ENCODE results near the gene APOL6. TPM values are rescaled to one million over a fixed set of nuclear protein-coding genes. Genes with fewer than 3 reads are reported as not detected.

APOL6 gene
- total RNA-seq, 2 experiments from 2014 or later, result 62.3 to 63.2 TPM

DNA sequence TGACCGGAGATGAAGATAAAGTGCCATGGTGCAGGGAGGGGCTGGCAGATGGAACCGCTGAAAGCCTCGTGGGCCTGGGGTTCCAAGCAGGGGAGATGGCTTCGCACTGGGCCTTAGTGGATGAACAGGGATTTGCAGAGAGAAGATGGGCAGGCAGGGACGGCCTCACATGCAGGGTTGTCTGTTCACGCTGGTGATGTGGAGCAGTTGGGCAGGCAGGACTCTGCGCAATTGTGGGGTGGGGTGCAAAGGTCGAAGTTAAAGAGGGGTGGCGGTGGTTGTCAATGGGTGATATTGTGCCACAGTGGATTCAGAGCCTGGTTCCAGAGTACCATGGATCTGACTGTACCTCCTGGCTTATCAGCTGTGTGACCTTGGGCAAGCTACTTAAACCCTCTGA lies 39.0 kb upstream of the APOL6 start:
- ChIA-PET POLR2A (no interaction called here), CTCF (interaction anchor here (0.9 kb wide), 1 partner anchor 258 kb away, joined by 3 read pairs; no protein-coding TSS in a partner anchor)
- Mint-ChIP-seq H3K9me3 (ENCODE audit: insufficient read depth) (no peaks in the 10 kb centered on the region), H3K4me1 (ENCODE audit: low read depth) (peaks cover 33% of the 10 kb centered on the region), H3K27ac (no peak overlapping the region), H3K36me3 (ENCODE audit: low read depth) (no peaks in the 10 kb centered on the region), H3K27me3 (ENCODE audit: low read depth) (peaks cover 20% of the 10 kb centered on the region), H3K4me3 (no peak overlapping the region)
- DNase-seq, result no peak
- no peak for ATAC-seq

DNA sequence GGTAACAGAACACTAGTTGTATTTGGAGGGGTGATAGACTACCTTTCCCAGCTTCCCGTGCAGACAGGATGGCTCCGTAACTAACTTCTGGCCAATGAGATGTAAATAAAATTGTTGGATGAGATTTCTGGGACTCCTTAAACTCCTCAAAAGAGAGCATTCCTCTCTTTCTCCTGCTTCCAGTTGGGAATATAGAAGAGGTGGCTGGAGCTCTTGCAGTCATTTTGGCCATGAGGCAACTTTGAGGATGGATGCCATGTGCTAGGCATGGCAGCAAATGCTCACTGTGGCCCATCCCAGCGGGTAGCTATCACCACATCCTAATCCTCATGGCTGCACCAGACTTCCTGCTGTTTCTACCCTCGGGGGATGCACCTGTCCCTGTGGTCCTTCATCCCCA lies 38.5 kb upstream of the APOL6 start:
- CTCF ChIA-PET, result interaction anchor here (0.9 kb wide), 1 partner anchor 259 kb away, joined by 3 read pairs; no protein-coding TSS in a partner anchor

GRCh38 chr22:35610741-35611140 lies 37.5 kb upstream of the APOL6 start:
- H3K27ac Mint-ChIP-seq, result no peak overlapping the region
- CTCF ChIA-PET, result no interaction called here

More for the DNA sequence above, 38.5 kb upstream of the APOL6 start:
- no peak for DNase-seq
- H3K4me3 Mint-ChIP-seq, result no peak overlapping the region
- H3K9me3 Mint-ChIP-seq (ENCODE audit: insufficient read depth), result no peaks in the 10 kb centered on the region
- POLR2A ChIA-PET, result no interaction called here
- peaks cover 31% of the 10 kb centered on the region for H3K4me1 Mint-ChIP-seq (ENCODE audit: low read depth)
- H3K27ac Mint-ChIP-seq, result no peak overlapping the region
- no peaks in the 10 kb centered on the region for H3K36me3 Mint-ChIP-seq (ENCODE audit: low read depth)
- ATAC-seq, result no peak
- peaks cover 20% of the 10 kb centered on the region for H3K27me3 Mint-ChIP-seq (ENCODE audit: low read depth)

DNA sequence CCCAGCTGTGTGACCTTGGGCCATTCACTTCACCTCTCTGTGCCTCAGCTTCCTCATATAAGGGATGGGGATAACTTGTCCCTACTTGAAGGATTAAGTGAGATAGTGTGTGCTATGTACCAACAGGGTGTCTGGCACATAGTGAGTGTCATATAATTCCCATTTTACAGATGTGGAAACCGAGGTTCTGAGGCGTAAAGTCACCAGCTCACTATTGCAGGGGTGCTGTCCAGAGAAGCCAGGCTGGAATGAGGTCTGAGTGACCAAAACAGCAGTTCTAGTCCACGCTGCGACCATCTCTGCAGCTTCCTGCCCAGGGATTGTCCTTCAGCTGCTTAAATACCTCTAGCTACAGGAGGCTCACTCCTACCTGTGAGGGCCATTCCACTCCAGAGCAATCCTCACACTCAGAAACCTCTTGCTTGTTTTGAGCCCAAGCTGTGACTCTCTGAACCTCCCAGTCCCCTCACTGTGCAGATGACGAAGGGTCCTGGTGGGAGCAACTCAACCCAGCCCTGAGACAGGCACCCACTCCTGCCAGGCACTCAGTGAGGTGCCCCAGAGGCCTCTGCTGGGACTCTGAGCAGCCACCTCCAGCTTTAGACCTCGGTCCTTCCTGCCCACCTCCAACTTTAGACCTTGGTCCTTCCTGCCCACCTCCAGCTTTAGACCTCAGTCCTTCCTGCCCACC lies 36.9 kb upstream of the APOL6 start:
- Mint-ChIP-seq H3K9me3 (ENCODE audit: insufficient read depth) (no peaks in the 10 kb centered on the region), H3K4me3 (no peak overlapping the region), H3K4me1 (ENCODE audit: low read depth) (peaks cover 24% of the 10 kb centered on the region), H3K36me3 (ENCODE audit: low read depth) (no peaks in the 10 kb centered on the region), H3K27me3 (ENCODE audit: low read depth) (peaks cover 15% of the 10 kb centered on the region), H3K27ac (peak overlapping the region; percentile 69)
- CTCF ChIA-PET, result interaction anchor here (0.7 to 1.8 kb wide), 4 partner anchors 10 to 261 kb away, joined by 3 to 4 read pairs (median 4); no protein-coding TSS in a partner anchor
- POLR2A ChIA-PET, result no interaction called here
- ATAC-seq (peak; percentile 29), DNase-seq (no peak)

More at GRCh38 chr22:35610741-35611140, 37.5 kb upstream of the APOL6 start:
- no peak for DNase-seq
- Mint-ChIP-seq H3K36me3 (ENCODE audit: low read depth) (no peaks in the 10 kb centered on the region), H3K27me3 (ENCODE audit: low read depth) (peaks cover 18% of the 10 kb centered on the region), H3K9me3 (ENCODE audit: insufficient read depth) (no peaks in the 10 kb centered on the region), H3K4me3 (no peak overlapping the region), H3K4me1 (ENCODE audit: low read depth) (peaks cover 24% of the 10 kb centered on the region)
- POLR2A ChIA-PET, result no interaction called here
- no peak for ATAC-seq

GRCh38 chr22:35611891-35612576 lies 36.2 kb upstream of the APOL6 start:
- CTCF ChIA-PET, result interaction anchor here (0.7 to 1.8 kb wide), 4 partner anchors 9 to 261 kb away, joined by 3 to 4 read pairs (median 4); no protein-coding TSS in a partner anchor
- H3K36me3 Mint-ChIP-seq (ENCODE audit: low read depth), result no peaks in the 10 kb centered on the region
- no peak overlapping the region for H3K4me3 Mint-ChIP-seq
- DNase-seq (no peak), ATAC-seq (peak; percentile 15)
- POLR2A ChIA-PET, result no interaction called here
- H3K9me3 Mint-ChIP-seq (ENCODE audit: insufficient read depth), result no peaks in the 10 kb centered on the region
- peaks cover 24% of the 10 kb centered on the region for H3K4me1 Mint-ChIP-seq (ENCODE audit: low read depth)
- peaks cover 17% of the 10 kb centered on the region for H3K27me3 Mint-ChIP-seq (ENCODE audit: low read depth)
- H3K27ac Mint-ChIP-seq, result peak overlapping the region; percentile 69

DNA sequence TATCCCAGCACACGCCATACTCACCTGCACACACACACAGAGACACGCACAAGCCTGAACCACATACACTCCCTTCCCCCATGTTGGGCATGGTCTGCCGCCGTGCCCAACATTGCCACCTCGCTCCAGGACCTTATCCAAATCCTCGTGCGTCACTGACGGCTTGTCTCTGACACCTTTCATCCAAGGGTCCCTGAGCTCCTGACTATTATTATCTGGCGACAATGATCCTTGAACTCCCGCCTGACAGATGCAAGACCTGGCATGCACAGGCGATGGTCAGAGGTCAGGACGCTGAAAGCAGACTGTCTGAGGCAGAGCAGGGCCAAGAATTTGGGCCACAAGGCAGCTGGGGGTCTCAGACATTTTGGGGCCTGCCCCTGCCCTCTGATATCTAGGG lies 35.3 kb upstream of the APOL6 start:
- POLR2A ChIA-PET, result interaction anchor here (1.0 kb wide), 1 partner anchor 35 kb away, joined by 5 read pairs; the partner anchor contains the start of gene APOL6
- CTCF ChIA-PET, result interaction anchor here (1.8 kb wide), 1 partner anchor 262 kb away, joined by 4 read pairs; no protein-coding TSS in a partner anchor

GRCh38 chr22:35614404-35614803 lies 33.8 kb upstream of the APOL6 start:
- Mint-ChIP-seq H3K27ac (no peak overlapping the region), H3K27me3 (ENCODE audit: low read depth) (peaks cover 10% of the 10 kb centered on the region), H3K36me3 (ENCODE audit: low read depth) (no peaks in the 10 kb centered on the region), H3K9me3 (ENCODE audit: insufficient read depth) (no peaks in the 10 kb centered on the region), H3K4me3 (no peak overlapping the region), H3K4me1 (ENCODE audit: low read depth) (peaks cover 24% of the 10 kb centered on the region)
- POLR2A ChIA-PET, result no interaction called here
- no peak for ATAC-seq
- DNase-seq, result no peak
- CTCF ChIA-PET, result no interaction called here

More for the DNA sequence above, 35.3 kb upstream of the APOL6 start:
- peaks cover 24% of the 10 kb centered on the region for H3K4me1 Mint-ChIP-seq (ENCODE audit: low read depth)
- H3K4me3 Mint-ChIP-seq, result no peak overlapping the region
- ATAC-seq (no peak), DNase-seq (no peak)
- peaks cover 14% of the 10 kb centered on the region for H3K27me3 Mint-ChIP-seq (ENCODE audit: low read depth)
- no peaks in the 10 kb centered on the region for H3K9me3 Mint-ChIP-seq (ENCODE audit: insufficient read depth)
- no peak overlapping the region for H3K27ac Mint-ChIP-seq
- H3K36me3 Mint-ChIP-seq (ENCODE audit: low read depth), result no peaks in the 10 kb centered on the region

- Mint-ChIP-seq H3K27me3 (ENCODE audit: low read depth) (peaks cover 4% of the 10 kb centered on the region), H3K36me3 (ENCODE audit: low read depth) (no peaks in the 10 kb centered on the region), H3K9me3 (ENCODE audit: insufficient read depth) (no peaks in the 10 kb centered on the region), H3K27ac (no peak overlapping the region), H3K4me1 (ENCODE audit: low read depth) (peaks cover 22% of the 10 kb centered on the region), H3K4me3 (no peak overlapping the region)
- ChIA-PET POLR2A (no interaction called here), CTCF (interaction anchor here (1.1 kb wide), 1 partner anchor 450 kb away, joined by 4 read pairs; no protein-coding TSS in a partner anchor)
- no peak for DNase-seq
- ATAC-seq, result no peak
Measured at GRCh38 chr22:35615156-35615555, 33.1 kb upstream of the APOL6 start.

- POLR2A ChIA-PET, result no interaction called here
- Mint-ChIP-seq H3K27ac (no peak overlapping the region), H3K27me3 (ENCODE audit: low read depth) (peaks cover 4% of the 10 kb centered on the region), H3K4me3 (no peak overlapping the region), H3K36me3 (ENCODE audit: low read depth) (no peaks in the 10 kb centered on the region), H3K9me3 (ENCODE audit: insufficient read depth) (no peaks in the 10 kb centered on the region), H3K4me1 (ENCODE audit: low read depth) (peaks cover 14% of the 10 kb centered on the region)
- no peak for DNase-seq
- ATAC-seq, result peak; percentile 37
- CTCF ChIA-PET, result interaction anchor here (0.9 to 1.5 kb wide), 5 partner anchors 11 to 451 kb away, joined by 3 to 7 read pairs (median 4); no protein-coding TSS in a partner anchor
Measured at GRCh38 chr22:35616043-35616442, 32.2 kb upstream of the APOL6 start.

GRCh38 chr22:35617137-35617755 lies 31.0 kb upstream of the APOL6 start, which contains the start of gene MB:
MB (minus strand) TSS chr22:35617329; CDS start chr22:35617257, 72 bp downstream.
- Mint-ChIP-seq H3K4me1 (ENCODE audit: low read depth) (peaks cover 2% of the 10 kb centered on the region), H3K4me3 (no peak within 1 kb of the TSS), H3K36me3 (ENCODE audit: low read depth) (no peaks in the 10 kb centered on the region), H3K27ac (peak within 1 kb of the TSS; percentile 22), H3K9me3 (ENCODE audit: insufficient read depth) (no peaks in the 10 kb centered on the region), H3K27me3 (ENCODE audit: low read depth) (peaks cover 4% of the 10 kb centered on the region)
- DNase-seq (no peak), ATAC-seq (no peak)
- CTCF ChIA-PET, result interaction anchor here (0.7 to 1.5 kb wide), 5 partner anchors 10 to 449 kb away, joined by 3 to 7 read pairs (median 3); no protein-coding TSS in a partner anchor
- POLR2A ChIA-PET, result no interaction called here

GRCh38 chr22:35618427-35619223 lies 29.6 kb upstream of the APOL6 start:
- ChIA-PET POLR2A (no interaction called here), CTCF (no interaction called here)
- Mint-ChIP-seq H3K27me3 (ENCODE audit: low read depth) (peaks cover 4% of the 10 kb centered on the region), H3K27ac (no peak overlapping the region), H3K36me3 (ENCODE audit: low read depth) (no peaks in the 10 kb centered on the region), H3K4me1 (ENCODE audit: low read depth) (peaks cover 2% of the 10 kb centered on the region), H3K9me3 (ENCODE audit: insufficient read depth) (no peaks in the 10 kb centered on the region), H3K4me3 (no peak overlapping the region)
- DNase-seq, result no peak
- no peak for ATAC-seq
